ENCODE results near the gene FBXO27.

DNA sequence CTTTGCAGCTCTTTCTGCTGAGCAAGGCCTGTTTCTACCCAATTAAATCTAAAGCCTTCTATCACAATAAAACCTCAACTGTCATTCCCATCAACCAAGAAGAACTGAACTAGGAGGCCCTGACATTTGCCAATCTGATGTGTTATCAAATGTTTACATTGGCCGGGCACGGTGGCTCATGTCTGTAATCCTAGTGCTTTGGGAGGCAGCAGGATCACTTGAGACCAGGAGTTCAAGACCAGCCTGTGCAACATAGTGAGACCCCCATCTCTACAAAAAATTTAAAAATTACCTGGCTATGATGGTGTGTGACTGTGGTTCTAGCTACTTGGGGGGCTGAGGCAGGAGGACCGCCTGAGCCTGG lies 54.0 kb downstream of the FBXO27 start:
- TF ChIP-seq EZH2 (IDR thresholded peaks at IDR 0.05) (no peak), POLR2AphosphoS5 (IDR thresholded peaks at IDR 0.05; ENCODE audit: borderline replicate concordance, low read depth, low read length) (no peak), FOXP2 (optimal IDR thresholded peaks at IDR 0.05; ENCODE audit: control extremely low read depth, extremely low read length, insufficient read depth) (no peak)
